Fibroblast of lung (primary cell): ENCODE measurements around the gene RGS12. TPM values are rescaled to one million over a fixed set of nuclear protein-coding genes. Genes with fewer than 3 reads are reported as not detected.

Source experiments
- DNase-seq, 2 donors: peaks; one replicate each; pipeline versions ENCODE4 v3.0.0 to v3.0.0-alpha.2; 2010; ENCODE audit warnings: low read depth in 2 of 2
- H2AFZ ChIP-seq: 2 replicates; pipeline ENCODE4 v1.5.1; 2012; ENCODE audit warnings: low read length, control low read depth, inconsistent platforms
- H3K27ac ChIP-seq: 2 replicates; pipeline ENCODE4 v1.5.1; 2011; ENCODE audit warnings: low read length, control low read depth; ENCODE audit not compliant: insufficient read depth
- H3K27me3 ChIP-seq: 2 replicates; pipeline ENCODE4 v1.5.1; 2011; ENCODE audit warnings: mild to moderate bottlenecking, low read length; ENCODE audit not compliant: control insufficient read depth, insufficient read depth
- H3K36me3 ChIP-seq: 2 replicates; pipeline ENCODE4 v1.5.1; 2011; ENCODE audit warnings: low read length; ENCODE audit not compliant: control insufficient read depth, insufficient read depth
- H3K4me1 ChIP-seq: 2 replicates; pipeline ENCODE4 v1.5.1; 2011; ENCODE audit warnings: low read length; ENCODE audit not compliant: control insufficient read depth, insufficient read depth; ENCODE audit errors: extremely low read depth
- H3K4me2 ChIP-seq: 2 replicates; pipeline ENCODE4 v1.5.1; 2011; ENCODE audit warnings: low read length, control low read depth; ENCODE audit not compliant: insufficient read depth; ENCODE audit errors: extremely low read depth
- H3K4me3 ChIP-seq, 4 experiments: fragments of 200-600 bp in 1 of 4; sonication (generic) in 1 of 4; replicated peaks in 1 of 4; 2 replicates each; pipeline ENCODE4 v1.5.1; 2011 to 2016; ENCODE audit warnings: low read length in 4 of 4, low read depth in 3 of 4, mild to moderate bottlenecking in 3 of 4, control low read depth in 2 of 4, inconsistent platforms in 1 of 4, mixed read lengths in 1 of 4; ENCODE audit not compliant: insufficient read depth in 1 of 4; ENCODE audit errors: control extremely low read depth in 1 of 4
- H3K79me2 ChIP-seq: 2 replicates; pipeline ENCODE4 v1.5.1; 2012; ENCODE audit warnings: mild to moderate bottlenecking, low read length, inconsistent platforms; ENCODE audit not compliant: control insufficient read depth, insufficient read depth
- H3K9ac ChIP-seq: 2 replicates; pipeline ENCODE4 v1.5.1; 2011; ENCODE audit warnings: mild to moderate bottlenecking, low read length, control low read depth; ENCODE audit not compliant: insufficient read depth
- H3K9me3 ChIP-seq: 2 replicates; pipeline ENCODE4 v1.5.1; 2012; ENCODE audit warnings: low read depth, low read length; ENCODE audit not compliant: control insufficient read depth, insufficient read depth
- H4K20me1 ChIP-seq: 2 replicates; pipeline ENCODE4 v1.5.1; 2011; ENCODE audit warnings: low read length; ENCODE audit not compliant: control insufficient read depth, insufficient read depth; ENCODE audit errors: extremely low read depth
- CTCF ChIP-seq, 2 donors: IDR thresholded peaks in 1 of 2; conservative IDR thresholded peaks in 1 of 2; 1 replicate in 1 of 2; 2 replicates in 1 of 2; pipeline ENCODE4 v1.5.1; 2011 to 2012; ENCODE audit warnings: low read length in 2 of 2, control low read depth in 1 of 2, inconsistent platforms in 1 of 2, low read depth in 1 of 2, mild to moderate bottlenecking in 1 of 2
- EZH2 ChIP-seq: IDR thresholded peaks from 2 replicates; pipeline ENCODE4 v1.5.1; 2012; ENCODE audit warnings: low read length, control low read depth, mild to moderate bottlenecking; ENCODE audit errors: missing control alignments
- polyA plus RNA-seq, 2 donors: library from polyadenylated mRNA; depleted of rRNA in 1 of 2; stranded (reverse) in 1 of 2; unstranded in 1 of 2; fragments of >200 nt; gene quantifications; 2 replicates each; pipeline ENCODE4 v1.2.1, GENCODE V29; 2011 to 2012; ENCODE audit warnings: missing spikeins in 1 of 2
- total RNA-seq: library from RNA; depleted of rRNA; stranded (reverse); fragments of >200 nt; gene quantifications from 2 replicates; pipeline ENCODE4 v1.2.1, GENCODE V29; 2014

RGS12 gene
- total and polyA plus RNA-seq, 2 donors (not counting 1 experiment from before 2014, with no cell fraction given), result 5.1 to 21.1 TPM

GRCh38 chr4:3317011-3317655, 24.3 kb downstream of the RGS12 start:
- no peak for DNase-seq
- peaks cover 4% of the 10 kb centered on the region for H3K79me2 ChIP-seq
- H4K20me1 ChIP-seq, result no peaks in the 10 kb centered on the region
- no peak overlapping the region for H3K27ac ChIP-seq
- no peak overlapping the region for H3K4me3 ChIP-seq
- no peaks in the 10 kb centered on the region for H3K27me3 ChIP-seq
- no peak for TF ChIP-seq CTCF (conservative IDR thresholded peaks at IDR 0.05 in 1 of 2, IDR thresholded peaks at IDR 0.05 in 1 of 2; ENCODE audit: low read depth in 1 of 2, low read length in 2 of 2)
- no peak for TF ChIP-seq EZH2
- peaks cover 9% of the 10 kb centered on the region for H3K36me3 ChIP-seq
- H2AFZ ChIP-seq, result no peak overlapping the region
- H3K4me2 ChIP-seq, result no peak overlapping the region
- H3K9me3 ChIP-seq, result no peaks in the 10 kb centered on the region
- H3K9ac ChIP-seq, result no peak overlapping the region
- peaks cover 2% of the 10 kb centered on the region for H3K4me1 ChIP-seq

- Histone ChIP-seq H3K36me3 (peaks cover 9% of the 10 kb centered on the region), H3K9ac (no peak overlapping the region), H3K4me1 (peaks cover 2% of the 10 kb centered on the region), H4K20me1 (no peaks in the 10 kb centered on the region), H2AFZ (no peak overlapping the region), H3K27me3 (no peaks in the 10 kb centered on the region), H3K4me3 (no peak overlapping the region), H3K4me2 (no peak overlapping the region), H3K9me3 (no peaks in the 10 kb centered on the region), H3K79me2 (peaks cover 4% of the 10 kb centered on the region), H3K27ac (no peak overlapping the region)
- DNase-seq, result no peak
- TF ChIP-seq EZH2, result no peak
- TF ChIP-seq CTCF (conservative IDR thresholded peaks at IDR 0.05 in 1 of 2, IDR thresholded peaks at IDR 0.05 in 1 of 2; ENCODE audit: low read depth in 1 of 2, low read length in 2 of 2), result no peak
Measured at GRCh38 chr4:3317656-3318211, 24.9 kb downstream of the RGS12 start.

- Histone ChIP-seq H3K9ac (no peak overlapping the region), H3K79me2 (peaks cover 6% of the 10 kb centered on the region), H3K27ac (no peak overlapping the region), H2AFZ (no peak overlapping the region), H3K4me1 (peaks cover 2% of the 10 kb centered on the region), H3K27me3 (no peaks in the 10 kb centered on the region), H3K36me3 (peaks cover 11% of the 10 kb centered on the region), H3K4me2 (no peak overlapping the region), H3K4me3 (no peak overlapping the region), H4K20me1 (no peaks in the 10 kb centered on the region), H3K9me3 (no peaks in the 10 kb centered on the region)
- no peak for TF ChIP-seq CTCF (conservative IDR thresholded peaks at IDR 0.05 in 1 of 2, IDR thresholded peaks at IDR 0.05 in 1 of 2; ENCODE audit: low read depth in 1 of 2, low read length in 2 of 2)
- TF ChIP-seq EZH2, result no peak
- DNase-seq, result no peak
Measured at GRCh38 chr4:3318561-3319021, 25.8 kb downstream of the RGS12 start.
